HFF-Myc (cell line): ENCODE measurements around the gene LRFN2.

ENCODE experiments used
- DNase-seq: peaks from one replicate; pipeline ENCODE4 v3.0.0-alpha.2; 2011; ENCODE audit warnings: low read depth; ENCODE audit errors: extremely low read depth
- H3K4me3 ChIP-seq: replicated peaks from 2 replicates; pipeline ENCODE4 v1.5.1; 2011; ENCODE audit warnings: low read depth, mild to moderate bottlenecking, control low read depth, low read length
- TF ChIP-seq, protein P1 (sequence below): IDR thresholded peaks from 2 replicates; pipeline ENCODE4 v1.5.1; 2012; ENCODE audit warnings: mild to moderate bottlenecking, low read depth, low read length, control low read depth; ENCODE audit errors: missing control alignments

LRFN2 gene

DNA sequence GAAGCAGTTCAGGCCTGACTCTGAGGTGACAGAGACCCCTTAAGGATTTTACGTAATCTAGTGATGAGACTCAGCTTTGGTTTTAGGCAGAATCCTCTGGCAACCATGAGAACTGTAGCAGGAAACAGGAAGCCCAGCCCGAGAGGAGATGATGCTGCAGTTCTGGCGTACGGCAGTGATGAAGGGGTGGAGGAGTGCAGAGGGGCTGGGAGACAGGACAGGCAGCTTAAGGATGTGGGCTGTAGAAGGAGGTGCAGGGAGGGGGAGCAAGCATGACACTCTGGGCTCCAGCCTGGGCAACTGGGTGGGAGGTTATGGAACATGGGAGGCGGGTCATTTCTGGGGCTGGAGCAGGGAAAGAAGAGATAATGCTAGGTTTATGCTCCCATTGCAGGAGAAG is 67.1 kb downstream of the LRFN2 start:
- H3K4me3 ChIP-seq, result no peak overlapping the region
- TF ChIP-seq, protein P1, sequence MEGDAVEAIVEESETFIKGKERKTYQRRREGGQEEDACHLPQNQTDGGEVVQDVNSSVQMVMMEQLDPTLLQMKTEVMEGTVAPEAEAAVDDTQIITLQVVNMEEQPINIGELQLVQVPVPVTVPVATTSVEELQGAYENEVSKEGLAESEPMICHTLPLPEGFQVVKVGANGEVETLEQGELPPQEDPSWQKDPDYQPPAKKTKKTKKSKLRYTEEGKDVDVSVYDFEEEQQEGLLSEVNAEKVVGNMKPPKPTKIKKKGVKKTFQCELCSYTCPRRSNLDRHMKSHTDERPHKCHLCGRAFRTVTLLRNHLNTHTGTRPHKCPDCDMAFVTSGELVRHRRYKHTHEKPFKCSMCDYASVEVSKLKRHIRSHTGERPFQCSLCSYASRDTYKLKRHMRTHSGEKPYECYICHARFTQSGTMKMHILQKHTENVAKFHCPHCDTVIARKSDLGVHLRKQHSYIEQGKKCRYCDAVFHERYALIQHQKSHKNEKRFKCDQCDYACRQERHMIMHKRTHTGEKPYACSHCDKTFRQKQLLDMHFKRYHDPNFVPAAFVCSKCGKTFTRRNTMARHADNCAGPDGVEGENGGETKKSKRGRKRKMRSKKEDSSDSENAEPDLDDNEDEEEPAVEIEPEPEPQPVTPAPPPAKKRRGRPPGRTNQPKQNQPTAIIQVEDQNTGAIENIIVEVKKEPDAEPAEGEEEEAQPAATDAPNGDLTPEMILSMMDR, result no peak

DNA sequence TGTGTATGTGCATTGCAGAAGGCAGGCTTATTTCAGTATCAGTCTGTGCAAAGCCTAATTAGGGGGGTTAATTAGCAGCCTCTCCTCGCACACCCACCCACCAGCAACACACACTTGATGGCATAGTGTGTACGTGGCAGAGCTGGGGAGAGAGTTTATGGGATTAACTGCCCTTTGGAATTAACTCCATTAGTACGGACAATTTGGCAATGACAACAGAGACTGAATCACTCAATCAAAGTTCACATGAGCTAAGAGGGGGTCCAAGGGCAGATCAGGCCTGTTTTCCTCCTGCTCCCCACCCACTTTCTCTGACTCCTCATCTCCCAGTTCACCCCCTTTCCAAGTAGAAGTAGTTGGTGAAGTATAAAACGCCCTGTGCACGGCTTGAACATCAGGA is 69.5 kb downstream of the LRFN2 start:
- TF ChIP-seq, protein P1, result no peak
- H3K4me3 ChIP-seq, result no peak overlapping the region
- no peak for DNase-seq

More for the DNA sequence above, 67.1 kb downstream of the LRFN2 start:
- no peak for DNase-seq

DNA sequence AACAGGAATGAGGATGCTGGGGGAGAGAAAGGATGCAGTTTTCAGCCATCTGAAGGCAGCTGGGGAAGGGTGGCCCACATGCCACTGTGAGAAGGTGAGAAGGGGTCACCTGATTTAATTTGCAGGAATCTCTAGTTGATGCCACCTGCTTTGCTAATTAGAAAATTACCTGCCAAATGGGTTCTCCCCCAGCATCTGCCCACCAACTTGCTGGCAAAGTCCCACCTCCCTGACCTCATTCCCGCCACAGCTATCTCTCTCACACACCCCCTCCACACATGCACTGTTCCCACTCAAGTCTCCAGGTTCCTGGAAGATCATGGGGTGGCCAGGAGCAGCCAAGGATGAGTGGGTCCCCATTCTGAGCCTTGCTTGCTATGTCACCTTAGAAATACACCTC is 70.7 kb downstream of the LRFN2 start:
- no peak overlapping the region for H3K4me3 ChIP-seq
- TF ChIP-seq, protein P1, result no peak
- no peak for DNase-seq

DNA sequence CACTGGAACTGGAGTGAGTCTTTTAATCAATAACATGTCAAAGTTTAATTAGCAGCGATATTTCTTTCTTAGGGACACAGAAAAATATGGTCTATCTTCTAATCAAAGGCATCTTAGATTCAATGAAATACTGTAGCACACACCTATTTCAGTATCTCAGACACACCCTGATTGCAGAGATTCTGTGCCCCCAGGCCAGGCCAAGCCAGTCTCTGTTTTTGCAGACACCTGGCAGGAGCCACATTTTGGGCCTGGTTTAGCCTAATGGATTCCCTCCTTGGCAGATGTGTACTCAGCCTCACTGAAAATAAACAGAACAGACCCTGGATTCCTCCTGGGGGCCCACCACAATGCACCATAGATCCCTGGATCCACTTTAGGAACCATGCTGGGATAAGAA is 74.8 kb downstream of the LRFN2 start:
- TF ChIP-seq, protein P1, result no peak
- no peak overlapping the region for H3K4me3 ChIP-seq
- DNase-seq, result no peak

DNA sequence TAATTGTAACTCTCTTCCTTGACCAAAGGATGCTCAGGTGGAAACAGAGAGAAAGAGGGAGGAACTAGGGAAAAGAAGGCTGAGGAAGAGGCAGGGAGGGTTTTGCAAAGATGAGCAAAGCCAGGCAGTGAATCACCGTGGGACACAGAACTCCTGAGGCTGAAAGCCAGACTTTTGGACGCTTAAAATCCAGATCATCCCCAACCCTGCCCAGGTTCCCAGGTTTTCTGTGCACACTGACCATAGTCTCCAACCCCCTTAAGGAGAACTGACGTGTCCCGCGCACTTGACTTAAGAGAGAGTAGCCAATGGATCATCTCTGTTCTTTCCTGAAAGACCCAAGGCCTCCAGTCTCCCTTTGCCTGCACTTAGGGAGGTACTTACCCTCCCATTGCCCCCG is 75.3 kb downstream of the LRFN2 start:
- H3K4me3 ChIP-seq, result no peak overlapping the region
- no peak for DNase-seq
- TF ChIP-seq, protein P1, result no peak

DNA sequence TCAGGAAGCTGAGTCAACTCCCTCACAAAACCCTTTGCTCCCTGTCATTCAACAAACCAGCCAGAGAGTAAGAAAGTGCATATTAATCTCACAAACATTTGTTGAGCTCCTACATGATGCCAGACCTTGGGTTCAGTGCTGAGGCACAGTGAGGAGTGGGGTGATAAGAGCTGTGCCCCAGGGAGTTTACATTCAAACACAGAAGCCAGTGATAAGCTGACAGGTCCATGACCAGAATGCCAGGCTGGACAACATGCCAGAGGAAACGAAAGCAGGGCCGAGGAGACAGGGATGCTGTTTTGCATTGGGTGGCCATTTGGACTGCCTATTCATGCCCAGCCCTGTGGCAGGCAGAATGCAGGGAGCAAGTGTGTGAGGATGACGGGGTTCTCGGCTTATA is 76.7 kb downstream of the LRFN2 start:
- DNase-seq, result no peak
- H3K4me3 ChIP-seq, result no peak overlapping the region
- TF ChIP-seq, protein P1, result no peak

DNA sequence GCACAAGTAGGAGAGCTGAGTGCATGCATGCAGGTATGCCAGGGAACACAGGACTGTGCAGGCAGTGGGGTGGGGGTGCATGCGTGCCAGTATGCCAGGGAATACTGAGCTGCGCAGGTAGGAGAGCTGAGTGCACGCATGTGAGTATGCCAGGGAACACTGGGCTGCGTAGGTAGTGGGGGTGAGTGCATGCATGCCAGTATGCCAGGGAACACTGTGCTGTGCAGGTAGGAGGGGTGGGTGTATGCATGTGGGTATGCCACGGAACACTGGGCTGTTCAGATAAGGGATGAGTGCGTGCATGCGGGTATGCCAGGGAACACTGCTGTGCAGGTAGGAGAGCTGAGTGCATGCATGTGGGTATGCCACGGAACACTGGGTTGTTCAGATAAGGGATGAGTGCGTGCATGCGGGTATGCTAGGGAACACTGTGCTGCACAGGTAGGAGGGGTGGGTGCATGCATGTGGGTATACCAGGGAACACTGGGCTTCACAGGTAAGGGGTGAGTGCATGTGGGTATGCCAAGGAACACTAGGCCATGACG is 77.4 kb downstream of the LRFN2 start:
- H3K4me3 ChIP-seq, result no peak overlapping the region
- DNase-seq, result no peak
- TF ChIP-seq, protein P1, result no peak
